ENCODE measurements around the gene AFF4.

Gene AFF4

DNA sequence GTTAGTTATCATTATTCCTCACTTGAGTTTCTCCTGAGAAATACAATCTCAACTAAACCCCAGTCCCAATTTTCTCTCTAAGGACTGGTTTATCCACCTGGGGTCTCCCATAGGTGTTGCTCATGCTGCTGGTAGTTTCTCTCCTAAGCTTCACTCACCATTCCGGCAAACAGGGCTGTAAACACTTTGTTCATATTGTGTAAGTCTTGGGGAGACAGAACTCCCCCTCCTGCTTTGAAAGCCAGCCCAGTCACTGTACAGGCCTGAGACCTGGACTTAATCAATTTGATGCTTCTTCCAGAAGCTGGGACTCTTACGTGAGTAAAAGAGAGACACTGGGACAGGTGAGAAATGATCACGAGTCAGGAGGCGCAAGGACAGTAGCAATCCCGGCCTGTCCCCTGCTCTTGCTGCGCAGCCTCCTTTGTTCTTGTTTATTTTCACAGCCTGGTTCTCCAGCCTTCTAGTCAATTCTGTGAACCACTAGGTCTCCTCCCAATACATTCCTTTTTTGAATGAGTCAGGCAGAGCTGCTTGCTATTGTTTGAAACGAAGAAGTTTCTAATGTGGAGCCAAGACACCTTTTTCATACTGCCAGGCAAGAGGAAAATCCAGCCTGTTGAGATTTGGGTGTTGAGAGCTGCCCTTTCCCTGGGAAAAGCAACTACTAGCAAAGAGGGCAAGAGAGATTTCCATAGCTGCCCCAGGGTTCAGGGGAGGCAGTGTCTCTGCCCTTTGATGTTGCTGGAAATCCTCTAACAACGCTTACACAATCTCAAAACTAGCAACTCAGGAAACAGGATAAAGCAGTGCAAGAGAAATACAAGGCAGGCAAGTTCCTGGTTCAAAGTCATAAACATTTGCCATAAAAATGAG, 123.8 kb downstream of the AFF4 start:
- peak overlapping the region; percentile 38 for H3K9ac ChIP-seq (ENCODE audit: low read length)
- H3K4me1 ChIP-seq (ENCODE audit: control insufficient read depth, insufficient read depth, low read length): peaks cover 40% of the 10 kb centered on the region

DNA sequence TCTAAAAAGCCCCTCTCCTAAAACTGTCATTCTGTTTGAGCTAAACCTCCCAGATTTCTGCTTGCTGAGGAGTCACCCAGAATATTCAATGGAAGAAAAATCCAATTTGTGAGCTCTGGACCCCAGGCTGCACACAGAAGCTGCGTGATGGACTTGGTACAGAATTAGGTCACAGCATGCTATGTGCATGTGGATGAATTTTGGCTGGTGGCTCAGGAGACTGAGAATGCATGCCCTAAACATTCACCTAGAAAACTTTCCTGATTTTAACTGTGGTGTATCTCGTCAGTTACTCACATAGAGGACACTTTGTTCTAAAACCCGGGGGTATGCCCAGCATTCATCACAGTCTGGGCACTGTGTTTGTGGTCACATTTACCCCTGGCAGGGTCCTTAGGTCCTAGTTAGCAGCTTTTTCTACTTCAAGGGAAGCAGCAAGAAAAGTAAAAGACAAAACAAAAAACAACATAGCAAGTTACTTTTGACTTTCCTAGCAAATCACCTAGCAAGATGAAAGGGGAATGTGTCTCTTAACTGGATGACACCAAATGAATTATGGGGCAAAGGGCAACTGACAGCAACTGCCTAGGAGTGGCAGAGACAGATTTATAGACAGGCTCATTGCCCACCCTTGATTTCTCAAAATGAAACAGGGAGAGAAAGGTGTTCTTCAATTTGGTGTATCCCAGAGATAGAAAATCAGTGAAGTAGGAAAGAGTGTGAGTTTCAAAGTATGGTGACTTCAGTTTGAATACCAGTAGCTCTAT, 124.7 kb downstream of the AFF4 start:
- H3K27me3 ChIP-seq (ENCODE audit: control insufficient read depth, insufficient read depth, low read length): no peaks in the 10 kb centered on the region
- no peaks in the 10 kb centered on the region for H3K9me3 ChIP-seq (ENCODE audit: control insufficient read depth, low read length)
- no peak overlapping the region for H3K4me3 ChIP-seq (ENCODE audit: low read length)
- peak overlapping the region; percentile 53 for H3K9ac ChIP-seq (ENCODE audit: low read length)
- H3K4me1 ChIP-seq (ENCODE audit: control insufficient read depth, insufficient read depth, low read length): peaks cover 40% of the 10 kb centered on the region
- no peaks in the 10 kb centered on the region for H3K36me3 ChIP-seq (ENCODE audit: control insufficient read depth, insufficient read depth, low read length)

More for the DNA sequence above, 123.8 kb downstream of the AFF4 start:
- no peaks in the 10 kb centered on the region for H3K9me3 ChIP-seq (ENCODE audit: control insufficient read depth, low read length)
- H3K4me3 ChIP-seq (ENCODE audit: low read length): no peak overlapping the region
- H3K27me3 ChIP-seq (ENCODE audit: control insufficient read depth, insufficient read depth, low read length): no peaks in the 10 kb centered on the region
- H3K36me3 ChIP-seq (ENCODE audit: control insufficient read depth, insufficient read depth, low read length): no peaks in the 10 kb centered on the region

DNA sequence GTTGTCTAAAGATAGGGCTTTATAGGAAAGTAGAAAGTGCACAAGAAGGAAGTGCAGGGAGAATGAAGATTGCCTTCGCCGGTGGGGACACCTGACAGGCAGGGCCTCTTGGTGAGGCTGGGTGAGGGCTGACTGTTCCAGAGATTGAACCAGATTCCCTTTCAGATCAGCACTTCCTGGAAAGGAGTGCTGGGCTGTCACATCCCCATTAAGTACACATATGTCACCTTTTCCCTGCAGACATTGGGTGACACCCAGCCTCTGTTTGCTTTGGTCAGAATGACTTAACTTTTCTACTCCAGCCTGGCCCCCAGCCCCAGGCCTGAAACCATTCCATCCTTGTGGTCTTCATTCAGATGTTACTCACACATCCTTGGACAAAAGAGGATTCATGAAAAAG, 125.6 kb downstream of the AFF4 start:
- Histone ChIP-seq H3K4me3 (ENCODE audit: low read length) (no peak overlapping the region), H3K36me3 (ENCODE audit: control insufficient read depth, insufficient read depth, low read length) (no peaks in the 10 kb centered on the region), H3K9me3 (ENCODE audit: control insufficient read depth, low read length) (no peaks in the 10 kb centered on the region), H3K4me1 (ENCODE audit: control insufficient read depth, insufficient read depth, low read length) (peaks cover 40% of the 10 kb centered on the region), H3K27me3 (ENCODE audit: control insufficient read depth, insufficient read depth, low read length) (no peaks in the 10 kb centered on the region), H3K9ac (ENCODE audit: low read length) (peak overlapping the region; percentile 53)

DNA sequence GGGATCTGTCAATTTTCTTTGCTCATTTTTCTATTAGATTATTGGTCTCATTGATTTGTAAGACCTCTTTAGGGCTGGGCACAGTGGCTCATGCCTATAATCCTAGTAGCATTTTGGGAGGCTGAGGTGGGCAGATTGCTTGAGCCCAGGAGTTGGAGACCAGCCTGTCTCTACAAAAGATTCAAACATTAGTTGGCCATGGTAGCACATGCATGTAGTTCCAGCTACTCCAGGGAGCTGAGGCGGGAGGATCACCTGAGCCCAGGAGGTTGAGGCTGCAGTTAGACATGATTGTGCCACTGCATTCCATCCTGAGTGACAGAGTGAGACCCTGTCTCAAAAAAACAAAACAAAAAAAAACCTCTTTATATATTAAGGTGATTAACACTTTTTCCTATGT, 126.6 kb downstream of the AFF4 start:
- Histone ChIP-seq H3K9ac (ENCODE audit: low read length) (no peak overlapping the region), H3K9me3 (ENCODE audit: control insufficient read depth, low read length) (no peaks in the 10 kb centered on the region), H3K27me3 (ENCODE audit: control insufficient read depth, insufficient read depth, low read length) (no peaks in the 10 kb centered on the region), H3K4me1 (ENCODE audit: control insufficient read depth, insufficient read depth, low read length) (peaks cover 40% of the 10 kb centered on the region), H3K4me3 (ENCODE audit: low read length) (no peak overlapping the region), H3K36me3 (ENCODE audit: control insufficient read depth, insufficient read depth, low read length) (no peaks in the 10 kb centered on the region)

DNA sequence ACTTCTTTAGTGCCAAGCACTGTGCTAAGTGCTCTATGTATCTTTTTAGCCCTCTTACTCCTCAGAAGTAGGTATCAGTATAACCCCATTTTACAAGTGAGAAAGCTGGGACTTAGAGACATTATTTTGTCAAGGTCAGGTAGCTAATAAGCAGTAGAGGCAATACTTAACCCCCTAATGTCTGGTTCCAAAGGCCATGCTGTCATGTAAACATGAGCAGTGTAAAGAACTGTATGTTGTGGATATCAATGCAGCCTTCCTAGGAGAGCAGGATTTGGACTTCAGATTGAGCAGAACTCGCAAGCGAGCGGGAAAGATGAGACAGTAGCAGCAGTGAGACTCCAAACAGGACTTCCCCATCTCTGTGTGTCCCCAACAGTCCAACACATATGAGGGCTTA, 129.4 kb downstream of the AFF4 start:
- Histone ChIP-seq H3K9ac (ENCODE audit: low read length) (no peak overlapping the region), H3K9me3 (ENCODE audit: control insufficient read depth, low read length) (no peaks in the 10 kb centered on the region), H3K4me3 (ENCODE audit: low read length) (no peak overlapping the region), H3K27me3 (ENCODE audit: control insufficient read depth, insufficient read depth, low read length) (no peaks in the 10 kb centered on the region), H3K36me3 (ENCODE audit: control insufficient read depth, insufficient read depth, low read length) (no peaks in the 10 kb centered on the region), H3K4me1 (ENCODE audit: control insufficient read depth, insufficient read depth, low read length) (peaks cover 39% of the 10 kb centered on the region)

DNA sequence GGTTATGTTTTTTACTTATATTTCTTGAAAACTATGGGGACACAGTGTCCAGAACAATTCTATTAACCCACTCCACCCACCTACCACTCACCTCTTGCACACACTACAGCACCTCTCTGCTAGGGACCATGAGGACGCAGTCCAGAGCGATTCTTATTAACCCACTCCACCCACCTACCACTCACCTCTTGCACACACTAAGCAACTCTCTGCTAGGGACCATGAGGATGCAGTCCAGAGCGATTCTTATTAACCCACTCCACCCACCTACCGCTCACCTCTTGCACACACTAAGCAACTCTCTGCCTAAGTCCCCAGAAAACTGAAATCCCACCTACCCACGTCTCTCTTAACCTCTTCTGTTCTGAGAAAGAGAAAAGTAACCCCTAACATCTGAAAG, 130.8 kb downstream of the AFF4 start:
- Histone ChIP-seq H3K27me3 (ENCODE audit: control insufficient read depth, insufficient read depth, low read length) (no peaks in the 10 kb centered on the region), H3K36me3 (ENCODE audit: control insufficient read depth, insufficient read depth, low read length) (no peaks in the 10 kb centered on the region), H3K9ac (ENCODE audit: low read length) (no peak overlapping the region), H3K9me3 (ENCODE audit: control insufficient read depth, low read length) (no peaks in the 10 kb centered on the region), H3K4me3 (ENCODE audit: low read length) (no peak overlapping the region), H3K4me1 (ENCODE audit: control insufficient read depth, insufficient read depth, low read length) (peaks cover 30% of the 10 kb centered on the region)

DNA sequence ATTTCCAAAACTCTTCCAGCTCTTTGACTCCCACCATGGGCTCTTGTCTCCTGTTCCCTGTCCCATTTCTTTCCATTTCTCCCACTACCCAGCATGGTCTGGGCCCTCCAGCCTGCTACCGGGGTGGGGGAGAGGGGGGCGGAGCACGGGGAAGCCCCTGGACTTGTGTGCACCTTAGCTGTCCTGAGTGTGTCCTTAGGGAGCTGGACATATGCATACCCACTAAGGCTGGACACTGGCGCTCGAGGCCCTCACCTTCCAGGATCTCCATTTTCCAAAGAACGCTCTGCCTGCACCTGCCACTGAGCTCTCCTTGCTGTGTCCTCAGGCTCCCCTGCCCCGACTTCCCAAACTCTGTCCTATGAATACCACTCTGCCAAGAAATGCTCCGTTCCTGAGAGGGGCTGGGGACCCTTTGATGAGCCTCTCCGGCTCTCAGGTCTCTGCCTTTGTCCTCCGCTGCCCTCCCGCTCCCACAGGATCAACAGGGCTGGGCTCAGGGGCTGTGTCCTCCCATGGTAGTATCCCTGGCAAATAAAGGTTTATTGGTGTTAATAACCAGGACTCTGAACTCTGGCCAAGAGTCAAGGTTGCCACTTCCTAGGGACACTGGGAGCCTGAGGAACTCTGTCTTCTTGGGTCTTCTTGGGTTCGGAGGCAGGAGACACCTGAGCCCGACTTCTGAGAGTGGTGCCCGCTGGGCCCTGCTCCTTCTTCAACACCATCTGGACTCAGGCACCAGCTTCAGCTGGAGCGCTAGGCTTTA, 132.2 kb downstream of the AFF4 start:
- Histone ChIP-seq H3K4me1 (ENCODE audit: control insufficient read depth, insufficient read depth, low read length) (peaks cover 21% of the 10 kb centered on the region), H3K9me3 (ENCODE audit: control insufficient read depth, low read length) (no peaks in the 10 kb centered on the region), H3K4me3 (ENCODE audit: low read length) (no peak overlapping the region), H3K27me3 (ENCODE audit: control insufficient read depth, insufficient read depth, low read length) (no peaks in the 10 kb centered on the region), H3K36me3 (ENCODE audit: control insufficient read depth, insufficient read depth, low read length) (no peaks in the 10 kb centered on the region), H3K9ac (ENCODE audit: low read length) (peak overlapping the region; percentile 83)

DNA sequence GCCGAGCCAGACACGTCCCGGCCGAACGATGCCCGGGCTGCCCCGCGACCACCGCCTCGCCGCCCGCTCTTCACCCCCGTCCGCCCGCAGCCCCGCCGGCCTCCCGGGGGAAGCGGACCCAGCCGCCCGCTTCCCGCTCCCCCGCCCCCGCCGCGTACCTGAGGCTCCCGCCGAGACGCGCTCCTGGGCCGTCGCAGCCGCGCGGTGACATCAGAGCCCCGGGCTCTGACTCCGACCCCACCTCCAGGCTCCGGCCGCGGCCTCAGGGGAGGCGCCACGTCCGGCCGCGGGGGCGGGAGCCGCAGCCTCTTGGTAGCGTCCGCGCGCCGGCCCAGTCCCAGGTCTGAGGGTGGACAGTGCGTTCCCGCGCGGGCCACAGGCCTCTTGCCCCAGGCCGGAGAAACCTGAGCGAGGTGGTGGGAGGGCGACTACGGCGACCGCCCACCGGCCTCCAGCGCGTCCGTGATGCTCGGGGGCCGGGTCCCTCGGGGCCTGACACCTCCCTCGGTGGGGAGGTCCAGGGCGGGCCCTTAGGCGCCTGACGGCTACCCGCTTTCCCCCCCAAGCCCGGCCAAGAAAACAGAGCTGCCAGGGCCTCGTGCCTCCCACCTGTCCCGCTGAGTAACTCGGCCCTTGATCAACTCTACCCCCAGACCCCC, 132.9 kb downstream of the AFF4 start, which contains the start of gene SHROOM1:
Gene SHROOM1, minus strand, starts transcription at position 212 of the 659 bp plus-strand sequence. CDS start 4,507 bp downstream, outside the sequence.
- H3K4me1 ChIP-seq (ENCODE audit: control insufficient read depth, insufficient read depth, low read length): peaks cover 21% of the 10 kb centered on the region
- H3K9ac ChIP-seq (ENCODE audit: low read length): peak within 1 kb of the TSS; percentile 83
- H3K4me3 ChIP-seq (ENCODE audit: low read length): peak within 1 kb of the TSS; percentile 89
- H3K27me3 ChIP-seq (ENCODE audit: control insufficient read depth, insufficient read depth, low read length): no peaks in the 10 kb centered on the region
- H3K9me3 ChIP-seq (ENCODE audit: control insufficient read depth, low read length): no peaks in the 10 kb centered on the region
- no peaks in the 10 kb centered on the region for H3K36me3 ChIP-seq (ENCODE audit: control insufficient read depth, insufficient read depth, low read length)

DNA sequence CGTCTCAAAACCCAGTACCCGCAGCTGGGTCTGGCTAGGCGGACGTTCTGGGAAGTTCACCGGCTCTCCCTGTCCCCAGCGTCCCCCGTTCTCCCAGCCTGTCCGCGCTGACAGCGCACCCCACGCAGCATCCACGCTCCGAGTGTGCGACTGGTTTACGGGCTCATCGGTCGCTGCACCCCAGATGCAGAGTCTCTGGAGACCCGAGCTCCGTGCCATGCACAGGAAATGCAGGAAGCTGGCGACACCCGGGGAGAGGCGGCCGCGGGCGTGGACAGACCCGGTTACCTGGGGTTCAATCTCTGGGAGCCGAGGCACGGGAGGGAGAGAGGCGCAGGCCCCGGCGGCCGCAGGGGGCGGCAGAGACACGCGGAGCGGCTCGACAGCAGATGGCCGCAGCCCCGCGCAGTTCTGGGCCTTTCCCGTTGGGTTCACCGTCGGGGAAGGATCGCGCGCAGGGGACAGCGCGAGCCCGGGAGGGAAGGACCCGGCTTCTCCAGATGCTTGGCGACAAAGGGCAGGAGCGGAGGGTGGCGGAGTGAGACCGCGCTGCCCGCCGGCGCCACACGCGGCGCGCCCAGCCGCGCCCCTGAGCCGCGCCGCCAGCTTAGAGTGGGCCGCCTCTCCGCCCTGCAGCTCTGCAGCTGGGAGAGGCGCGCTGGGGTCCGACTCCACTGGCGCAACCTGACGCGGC, 133.5 kb downstream of the AFF4 start:
- Histone ChIP-seq H3K4me1 (ENCODE audit: control insufficient read depth, insufficient read depth, low read length) (peaks cover 21% of the 10 kb centered on the region), H3K27me3 (ENCODE audit: control insufficient read depth, insufficient read depth, low read length) (no peaks in the 10 kb centered on the region), H3K9me3 (ENCODE audit: control insufficient read depth, low read length) (no peaks in the 10 kb centered on the region), H3K36me3 (ENCODE audit: control insufficient read depth, insufficient read depth, low read length) (no peaks in the 10 kb centered on the region), H3K9ac (ENCODE audit: low read length) (peak overlapping the region; percentile 83), H3K4me3 (ENCODE audit: low read length) (peak overlapping the region; percentile 89)

DNA sequence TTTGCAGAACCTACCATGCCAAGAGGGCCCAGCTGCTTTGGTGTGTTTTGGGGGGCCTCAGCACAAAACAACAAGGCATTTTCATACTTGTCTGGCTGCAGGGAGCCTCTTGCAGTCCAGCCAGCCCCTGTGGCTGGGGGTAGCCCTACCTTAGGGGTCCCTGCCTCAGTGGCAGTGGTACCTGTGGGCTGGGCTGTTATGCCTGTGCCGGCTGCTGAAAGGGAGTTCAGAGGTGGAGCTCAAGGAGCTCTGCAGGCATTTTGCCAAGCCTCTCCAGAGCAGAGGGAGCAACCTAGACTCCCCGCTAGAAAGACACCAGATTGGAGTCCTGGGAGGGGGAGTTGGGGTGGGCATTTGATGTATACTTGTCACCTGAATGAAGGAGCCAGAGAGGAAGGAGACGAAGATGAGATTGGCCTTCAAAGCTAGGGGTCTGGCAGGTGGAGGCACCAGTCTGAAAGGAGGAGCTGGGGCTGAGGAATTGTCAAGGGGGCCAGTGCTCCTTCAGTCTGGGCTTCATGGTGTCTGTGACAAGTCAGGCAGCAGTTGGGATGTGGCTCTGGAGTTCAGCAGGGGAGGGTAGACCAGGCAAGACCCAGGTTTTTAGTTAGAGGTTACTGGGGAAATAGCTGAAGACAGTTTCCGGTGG, 134.5 kb downstream of the AFF4 start:
- Histone ChIP-seq H3K9me3 (ENCODE audit: control insufficient read depth, low read length) (no peaks in the 10 kb centered on the region), H3K9ac (ENCODE audit: low read length) (peak overlapping the region; percentile 83), H3K4me1 (ENCODE audit: control insufficient read depth, insufficient read depth, low read length) (peaks cover 21% of the 10 kb centered on the region), H3K27me3 (ENCODE audit: control insufficient read depth, insufficient read depth, low read length) (peaks cover 2% of the 10 kb centered on the region), H3K4me3 (ENCODE audit: low read length) (peak overlapping the region; percentile 89), H3K36me3 (ENCODE audit: control insufficient read depth, insufficient read depth, low read length) (no peaks in the 10 kb centered on the region)
